T-cell (primary cell): ENCODE measurements around the gene SYNGR4. TPM values are rescaled to one million over a fixed set of nuclear protein-coding genes. Genes with fewer than 3 reads are reported as not detected.
A peak's percentile ranks its signal among the peaks of the same experiment; 100 is the strongest.

ENCODE experiments used
- ATAC-seq, 4 experiments: fragments of 200-7000 bp in 3 of 4; fragments of 150-1000 bp in 1 of 4; cut with Tn5 transposase; replicated peaks in 1 of 4; 1 replicate in 3 of 4; 2 replicates in 1 of 4; pipeline ENCODE4 v1.10.0; 2021; ENCODE audit warnings: moderate library complexity in 3 of 4, mild to moderate bottlenecking in 2 of 4, moderate number of reproducible peaks in 1 of 4
- CTCF ChIA-PET, 2 donors: fragments of 300-600 bp; sonication (Branson Sonifier 250); formaldehyde crosslinking; loops; one replicate each; lab custom pipeline; 2022; ENCODE audit warnings: antibody characterized with exemption in 2 of 2; lab: Charles Lee
- POLR2A ChIA-PET, 2 donors: fragments of 300-600 bp; sonication (Branson Sonifier 250); formaldehyde crosslinking; loops; one replicate each; lab custom pipeline; 2022; ENCODE audit warnings: antibody characterized with exemption in 2 of 2; lab: Charles Lee
- DNase-seq, 35 experiments: peaks; one replicate each; pipeline versions ENCODE4 v3.0.0 to v3.0.0-alpha.2; 2013 to 2023
- H3K27ac ChIP-seq: one replicate; pipeline ENCODE4 v1.5.1; 2013; ENCODE audit warnings: low read length
- H3K27me3 ChIP-seq, 2 experiments: replicated peaks in 1 of 2; 1 replicate in 1 of 2; 2 replicates in 1 of 2; pipeline versions ENCODE4 v1.6.1 to v1.7.0; 2013; ENCODE audit warnings: low read length in 1 of 2, mixed read lengths in 1 of 2; ENCODE audit not compliant: control insufficient read depth in 2 of 2, insufficient read depth in 2 of 2; ENCODE audit errors: extremely low read depth in 1 of 2
- H3K36me3 ChIP-seq, 2 donors: 1 replicate in 1 of 2; 2 replicates in 1 of 2; pipeline versions ENCODE4 v1.6.1 to v1.7.0; 2013; ENCODE audit warnings: low read length in 1 of 2; ENCODE audit not compliant: control insufficient read depth in 2 of 2, insufficient read depth in 1 of 2; ENCODE audit errors: extremely low read depth in 1 of 2
- H3K4me1 ChIP-seq, 2 experiments: 1 replicate in 1 of 2; 2 replicates in 1 of 2; pipeline versions ENCODE4 v1.6.1 to v1.7.0; 2013; ENCODE audit warnings: low read length in 2 of 2, mixed read lengths in 1 of 2; ENCODE audit not compliant: insufficient read depth in 2 of 2, control insufficient read depth in 1 of 2; ENCODE audit errors: extremely low read depth in 1 of 2
- H3K4me3 ChIP-seq, 2 donors: 1 replicate in 1 of 2; 2 replicates in 1 of 2; pipeline versions ENCODE4 v1.5.1 to v1.7.0; 2013; ENCODE audit warnings: mild to moderate bottlenecking in 2 of 2, low read length in 1 of 2, moderate library complexity in 1 of 2; ENCODE audit not compliant: control insufficient read depth in 1 of 2; ENCODE audit errors: extremely low read depth in 1 of 2
- H3K9me3 ChIP-seq: 2 replicates; pipeline ENCODE4 v1.7.0; 2013
- H3K27ac Mint-ChIP-seq, 2 donors: one replicate each; pipeline ENCODE4 v1.8.0; 2020 to 2021; ENCODE audit warnings: mild to moderate bottlenecking in 2 of 2, mixed read lengths in 2 of 2
- H3K27me3 Mint-ChIP-seq, 2 donors: one replicate each; pipeline ENCODE4 v1.8.0; 2021 to 2022; ENCODE audit warnings: mixed read lengths in 2 of 2
- H3K36me3 Mint-ChIP-seq: one replicate; pipeline ENCODE4 v1.8.0; 2021; ENCODE audit warnings: mixed read lengths
- H3K4me1 Mint-ChIP-seq, 3 donors: one replicate each; pipeline ENCODE4 v1.8.0; 2020 to 2022; ENCODE audit warnings: mixed read lengths in 3 of 3, mild to moderate bottlenecking in 1 of 3
- H3K4me3 Mint-ChIP-seq, 3 donors: one replicate each; pipeline ENCODE4 v1.8.0; 2020 to 2022; ENCODE audit warnings: mild to moderate bottlenecking in 3 of 3, mixed read lengths in 3 of 3, moderate library complexity in 3 of 3
- H3K9me3 Mint-ChIP-seq, 3 donors: one replicate each; pipeline ENCODE4 v1.8.0; 2020 to 2022; ENCODE audit warnings: mixed read lengths in 3 of 3
- WGBS: methylation state at CpG from one replicate; pipeline ENCODE4 v1.1.5; 2013; ENCODE audit warnings: missing lambda C conversion rate; ENCODE audit not compliant: insufficient coverage; 5-methylcytosine and 5-hydroxymethylcytosine counted together
- total RNA-seq, 35 experiments: library from RNA in 6 of 35; stranded (reverse) in 6 of 35; fragments of 120-200 nt in 1 of 35; gene quantifications; one replicate each; pipeline versions ENCODE4 v1.2.1 to v1.2.4 and lab custom pipeline; 2013 to 2026

The SYNGR4 gene
- total RNA-seq, 5 donors from 2014 or later (not counting 1 experiment from before 2014, with no cell fraction given): not detected

- peak overlapping the region; percentile 66 for H3K27ac ChIP-seq
- peaks cover 34% of the 10 kb centered on the region for H3K36me3 Mint-ChIP-seq
- ChIA-PET POLR2A (interaction anchor here (0.6 to 1.3 kb wide), 7 partner anchors 10 to 983 kb away, joined by 3 to 20 read pairs (median 10); partner anchors contain the start of genes CARD8 (in 1 of the 2), DHX34 (in 1 of the 2), SYNGR4 (in 1 of the 2) and TMEM143 (in 1 of the 2)), CTCF (interaction anchor here (0.6 to 3.1 kb wide), 14 partner anchors 8 to 1386 kb away, joined by 3 to 123 read pairs (median 6); partner anchors contain the start of genes CARD8 (in 1 of the 2), EMP3 (in 1 of the 2), GYS1 (in 1 of the 2) and RUVBL2 (in 1 of the 2))
- no peaks in the 10 kb centered on the region for H3K27me3 Mint-ChIP-seq
- no peak for ATAC-seq
- H3K4me3 Mint-ChIP-seq: peak overlapping the region; percentile 91 to 96 (median 96)
- H3K9me3 ChIP-seq: no peaks in the 10 kb centered on the region
- H3K4me3 ChIP-seq: peak overlapping the region; percentile 61 to 74
- peak overlapping the region; percentile 95 to 99 for H3K27ac Mint-ChIP-seq
- no peaks in the 10 kb centered on the region for H3K9me3 Mint-ChIP-seq
- no peaks in the 10 kb centered on the region for H3K27me3 ChIP-seq
- no peak for DNase-seq
- peaks cover 33 to 70% of the 10 kb centered on the region in 2 experiments for H3K4me1 ChIP-seq
- peaks cover 0 to 33% of the 10 kb centered on the region in 2 donors for H3K36me3 ChIP-seq
- WGBS: no CpG with 5 or more reads among the region's 6 CpGs
- H3K4me1 Mint-ChIP-seq: peaks cover 58 to 70% (median 69%) of the 10 kb centered on the region in 3 donors
These were observed 31.9 kb upstream of the SYNGR4 start for GRCh38 chr19:48332351-48332661.

- Histone ChIP-seq H3K27me3 (no peaks in the 10 kb centered on the region), H3K36me3 (peaks cover 0 to 28% of the 10 kb centered on the region in 2 donors), H3K9me3 (no peaks in the 10 kb centered on the region), H3K27ac (peak overlapping the region; percentile 95), H3K4me1 (peaks cover 28 to 64% of the 10 kb centered on the region in 2 experiments), H3K4me3 (peak overlapping the region; percentile 85 to 94)
- peak; percentile 78 to 99 (median 96) for DNase-seq
- peak; percentile 69 to 75 (median 73) for ATAC-seq
- Mint-ChIP-seq H3K9me3 (no peaks in the 10 kb centered on the region), H3K27ac (peak overlapping the region; percentile 95 to 99), H3K4me1 (peaks cover 52 to 64% (median 64%) of the 10 kb centered on the region in 3 donors), H3K4me3 (peak overlapping the region; percentile 91 to 96 (median 96)), H3K36me3 (peaks cover 28% of the 10 kb centered on the region), H3K27me3 (no peaks in the 10 kb centered on the region)
- CTCF ChIA-PET: interaction anchor here (0.6 to 3.1 kb wide), 17 partner anchors 9 to 1385 kb away, joined by 3 to 123 read pairs (median 6); partner anchors contain the start of genes CARD8 (in 1 of the 2), EMP3 (in 1 of the 2), GYS1 (in 1 of the 2) and RUVBL2 (in 1 of the 2)
- under 1% methylated on average over 20 of the region's 25 CpGs for WGBS
- POLR2A ChIA-PET: interaction anchor here (0.6 to 1.3 kb wide), 9 partner anchors 9 to 984 kb away, joined by 3 to 20 read pairs (median 5); partner anchors contain the start of genes CARD8 (in 1 of the 2), DHX34 (in 1 of the 2), KDELR1 (in 1 of the 2) and SYNGR4 (in 1 of the 2)
These were observed 31.3 kb upstream of the SYNGR4 start for GRCh38 chr19:48332662-48333466.

GRCh38 chr19:48333467-48334384 is 30.4 kb upstream of the SYNGR4 start:
- peak overlapping the region; percentile 95 to 99 for H3K27ac Mint-ChIP-seq

GRCh38 chr19:48338253-48338755 is 25.9 kb upstream of the SYNGR4 start:
- CTCF ChIA-PET: no interaction called here
- Histone ChIP-seq H3K9me3 (no peaks in the 10 kb centered on the region), H3K4me1 (peaks cover 0 to 14% of the 10 kb centered on the region in 2 experiments), H3K27me3 (no peaks in the 10 kb centered on the region), H3K4me3 (no peak overlapping the region), H3K27ac (no peak overlapping the region), H3K36me3 (peaks cover 0 to 6% of the 10 kb centered on the region in 2 donors)
- Mint-ChIP-seq H3K4me1 (peaks cover 9 to 17% (median 13%) of the 10 kb centered on the region in 3 donors), H3K9me3 (no peaks in the 10 kb centered on the region), H3K27me3 (no peaks in the 10 kb centered on the region), H3K36me3 (peaks cover 4% of the 10 kb centered on the region), H3K4me3 (no peak overlapping the region), H3K27ac (peak overlapping the region in 1 of 2 donors; percentile 34)
- WGBS: 93% methylated on average over 12 of the region's 14 CpGs
- POLR2A ChIA-PET: no interaction called here
- ATAC-seq: no peak
- DNase-seq: no peak

More at GRCh38 chr19:48333467-48334384, 30.4 kb upstream of the SYNGR4 start:
- Histone ChIP-seq H3K36me3 (peaks cover 0 to 22% of the 10 kb centered on the region in 2 donors), H3K4me3 (peak overlapping the region; percentile 85 to 94), H3K4me1 (peaks cover 23 to 57% of the 10 kb centered on the region in 2 experiments), H3K27me3 (no peaks in the 10 kb centered on the region), H3K27ac (peak overlapping the region; percentile 95), H3K9me3 (no peaks in the 10 kb centered on the region)
- WGBS: under 1% methylated on average over 41 of the region's 54 CpGs
- peak; percentile 90 to 97 (median 94) for DNase-seq
- ChIA-PET CTCF (interaction anchor here (0.5 to 3.1 kb wide), 23 partner anchors 9 to 1306 kb away, joined by 3 to 123 read pairs (median 5); partner anchors contain the start of genes CA11 (in 1 of the 2), EMP3 (in 1 of the 2), GYS1 (in 1 of the 2) and RRAS (in 1 of the 2)), POLR2A (interaction anchor here (0.6 to 1.3 kb wide), 7 partner anchors 10 to 74 kb away, joined by 3 to 20 read pairs (median 5); partner anchors contain the start of genes KDELR1 (in 1 of the 2), SYNGR4 (in 1 of the 2) and TMEM143 (in 1 of the 2))
- H3K4me1 Mint-ChIP-seq: peaks cover 46 to 57% (median 57%) of the 10 kb centered on the region in 3 donors
- H3K27me3 Mint-ChIP-seq: no peaks in the 10 kb centered on the region
- peak overlapping the region; percentile 91 to 96 (median 96) for H3K4me3 Mint-ChIP-seq
- no peaks in the 10 kb centered on the region for H3K9me3 Mint-ChIP-seq
- peaks cover 24% of the 10 kb centered on the region for H3K36me3 Mint-ChIP-seq
- peak; percentile 64 to 66 (median 65) for ATAC-seq

GRCh38 chr19:48338802-48339503 is 25.2 kb upstream of the SYNGR4 start:
- Mint-ChIP-seq H3K27ac (no peak overlapping the region), H3K4me1 (peaks cover 8 to 13% (median 9%) of the 10 kb centered on the region in 3 donors), H3K4me3 (no peak overlapping the region), H3K36me3 (peaks cover 7% of the 10 kb centered on the region), H3K9me3 (no peaks in the 10 kb centered on the region), H3K27me3 (no peaks in the 10 kb centered on the region)
- Histone ChIP-seq H3K27me3 (no peaks in the 10 kb centered on the region), H3K36me3 (peaks cover 0 to 6% of the 10 kb centered on the region in 2 donors), H3K4me1 (peaks cover 0 to 9% of the 10 kb centered on the region in 2 experiments), H3K27ac (no peak overlapping the region), H3K9me3 (no peaks in the 10 kb centered on the region), H3K4me3 (no peak overlapping the region)
- ATAC-seq: no peak
- ChIA-PET CTCF (interaction anchor here in 1 of 2 donors (0.6 kb wide), 1 partner anchor 74 kb away, joined by 5 read pairs; no protein-coding TSS in a partner anchor), POLR2A (no interaction called here)
- no peak for DNase-seq
- WGBS: 98% methylated on average over 13 of the region's 14 CpGs
